Calu3 (cell line): ENCODE results near the gene CAND1. TPM values are rescaled to one million over a fixed set of nuclear protein-coding genes. Genes with fewer than 3 reads are reported as not detected.
"Not testable (repeated sequence)": the region's sequence is repeated elsewhere in the genome, so short reads cannot be mapped to it uniquely, and the experiment has no call there.

Experiments
- BruUV-seq: library from RNA; stranded (reverse); fragments of 400-500 nt; replicated peaks from 2 replicates; lab custom pipeline; 2021; lab: Mats Ljungman, UMichigan
- CTCF ChIA-PET: fragments of 300-600 bp; sonication (Branson Sonifier 250); formaldehyde crosslinking; loops from one replicate; lab custom pipeline; 2022; ENCODE audit warnings: antibody characterized with exemption; lab: Charles Lee
- DNase-seq: peaks from one replicate; pipeline ENCODE4 v3.0.0; 2022
- H3K27ac Mint-ChIP-seq: one replicate; pipeline ENCODE4 v1.8.0; 2022; ENCODE audit warnings: mixed read lengths; ENCODE audit not compliant: unreplicated experiment
- H3K27me3 Mint-ChIP-seq: one replicate; pipeline ENCODE4 v1.8.0; 2022; ENCODE audit warnings: mixed read lengths; ENCODE audit not compliant: unreplicated experiment
- H3K36me3 Mint-ChIP-seq: one replicate; pipeline ENCODE4 v1.8.0; 2022; ENCODE audit warnings: mild to moderate bottlenecking, moderate library complexity, mixed read lengths; ENCODE audit not compliant: insufficient read depth, unreplicated experiment
- H3K4me1 Mint-ChIP-seq: one replicate; pipeline ENCODE4 v1.8.0; 2022; ENCODE audit warnings: mild to moderate bottlenecking, low read depth, mixed read lengths; ENCODE audit not compliant: unreplicated experiment
- H3K4me3 Mint-ChIP-seq: one replicate; pipeline ENCODE4 v1.8.0; 2022; ENCODE audit warnings: mild to moderate bottlenecking, low read depth, moderate library complexity, mixed read lengths; ENCODE audit not compliant: unreplicated experiment
- H3K9me3 Mint-ChIP-seq: one replicate; pipeline ENCODE4 v1.8.0; 2022; ENCODE audit warnings: low read depth, mixed read lengths; ENCODE audit not compliant: unreplicated experiment
- CTCF ChIP-seq: fragments of 200-600 bp; IDR thresholded peaks from one replicate; pipeline ENCODE4 v1.8.0; 2022; ENCODE audit warnings: antibody characterized with exemption; ENCODE audit not compliant: unreplicated experiment
- intact Hi-C: fragments of 100-400 bp; cut with micrococcal nuclease; formaldehyde crosslinking; loops from one replicate; pipeline ENCODE4 v1.10.0; 2022; ENCODE audit not compliant: unreplicated experiment
- total RNA-seq: library from RNA; stranded (reverse); gene quantifications from 2 replicates; pipeline ENCODE4 v1.2.3, GENCODE V29; 2022

CAND1 gene
- total RNA-seq, 1 experiment from 2014 or later, result 197 TPM

GRCh38 chr12:67338426-67338825, 69.3 kb downstream of the CAND1 start:
- Mint-ChIP-seq H3K27me3 (no peaks in the 10 kb centered on the region), H3K4me1 (no peaks in the 10 kb centered on the region), H3K27ac (no peak overlapping the region), H3K9me3 (peaks cover 3% of the 10 kb centered on the region), H3K4me3 (no peak overlapping the region), H3K36me3 (no peaks in the 10 kb centered on the region)
- CTCF ChIA-PET, result no interaction called here
- TF ChIP-seq CTCF, result no peak
- intact Hi-C loops, result no loop called here
- DNase-seq, result no peak
- BruUV-seq, result no TSS peak

DNA sequence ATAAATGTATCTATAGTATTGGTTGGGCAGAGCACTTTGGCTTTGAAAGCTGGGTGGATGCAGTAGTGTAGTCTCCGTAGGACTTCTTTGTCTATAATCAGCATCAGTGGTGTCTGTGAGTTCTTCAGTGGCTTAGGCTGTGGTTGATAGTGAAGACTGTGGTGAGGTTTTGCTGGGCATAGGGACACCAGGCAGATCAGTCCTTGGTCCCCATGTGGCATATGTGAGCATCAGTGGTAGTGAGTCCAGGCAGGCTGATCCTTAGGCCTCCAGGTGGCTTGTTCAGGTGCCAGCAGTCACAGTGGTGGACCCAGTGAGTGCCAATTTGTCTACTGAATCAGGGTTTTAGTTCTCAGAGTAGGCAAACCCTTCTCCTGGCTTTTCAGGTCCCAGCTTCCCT, 70.4 kb downstream of the CAND1 start:
- no peaks in the 10 kb centered on the region for H3K27me3 Mint-ChIP-seq
- no TSS peak for BruUV-seq
- no peak overlapping the region for H3K4me3 Mint-ChIP-seq
- no peak for DNase-seq
- CTCF ChIA-PET, result no interaction called here
- no peak overlapping the region for H3K27ac Mint-ChIP-seq
- H3K4me1 Mint-ChIP-seq, result no peaks in the 10 kb centered on the region
- no peak for TF ChIP-seq CTCF
- peaks cover 3% of the 10 kb centered on the region for H3K9me3 Mint-ChIP-seq
- no peaks in the 10 kb centered on the region for H3K36me3 Mint-ChIP-seq
- intact Hi-C loops, result no loop called here

DNA sequence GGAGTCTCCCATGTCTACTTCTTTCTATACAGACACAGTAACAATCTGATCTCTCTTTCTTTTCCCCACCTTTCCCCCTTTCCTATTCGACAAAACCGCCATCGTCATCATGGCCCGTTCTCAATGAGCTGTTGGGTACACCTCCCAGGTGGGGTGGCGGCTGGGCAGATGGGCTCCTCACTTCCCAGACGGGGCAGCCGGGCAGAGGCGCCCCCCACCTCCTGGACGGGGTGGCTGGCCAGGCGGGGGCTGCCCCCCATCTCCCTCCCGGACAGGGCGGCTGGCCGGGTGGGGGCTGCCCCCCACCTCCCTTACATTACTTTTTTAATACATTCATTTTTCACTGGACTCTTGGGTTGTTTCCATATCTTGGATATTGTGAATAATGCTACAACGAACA, 71.9 kb downstream of the CAND1 start:
- intact Hi-C loops, CTCF ChIA-PET, H3K4me3 Mint-ChIP-seq, H3K27me3 Mint-ChIP-seq, H3K4me1 Mint-ChIP-seq, H3K9me3 Mint-ChIP-seq, H3K27ac Mint-ChIP-seq, H3K36me3 Mint-ChIP-seq, DNase-seq, BruUV-seq: not testable (repeated sequence)

GRCh38 chr12:67344979-67345710, 76.0 kb downstream of the CAND1 start:
- no peaks in the 10 kb centered on the region for H3K27me3 Mint-ChIP-seq
- no peak for DNase-seq
- CTCF ChIA-PET, result no interaction called here
- no peak for TF ChIP-seq CTCF
- H3K36me3 Mint-ChIP-seq, result no peaks in the 10 kb centered on the region
- peaks cover 4% of the 10 kb centered on the region for H3K9me3 Mint-ChIP-seq
- H3K4me1 Mint-ChIP-seq, result no peaks in the 10 kb centered on the region
- H3K27ac Mint-ChIP-seq, result no peak overlapping the region
- no TSS peak for BruUV-seq
- intact Hi-C loops, result no loop called here
- H3K4me3 Mint-ChIP-seq, result no peak overlapping the region

DNA sequence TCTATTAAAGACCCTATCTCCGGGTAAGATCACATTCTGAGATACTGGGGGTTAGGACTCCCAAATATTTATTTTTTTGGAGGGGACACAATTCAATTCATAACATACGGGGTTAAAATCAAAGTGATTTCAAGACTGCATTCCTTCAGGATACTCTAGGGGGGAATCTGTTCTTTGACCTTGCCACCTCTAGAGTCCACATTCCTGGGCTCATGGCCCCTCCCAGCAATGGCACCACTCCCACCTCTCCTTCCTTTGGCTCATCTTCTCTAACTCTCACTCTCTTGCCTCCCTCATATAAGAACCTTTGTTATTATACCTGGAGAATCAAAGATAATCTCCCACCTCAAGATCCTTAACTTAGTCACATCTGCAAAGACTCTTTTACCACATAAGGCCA, 79.5 kb downstream of the CAND1 start:
- BruUV-seq, result no TSS peak
- Mint-ChIP-seq H3K4me3 (no peak overlapping the region), H3K9me3 (peaks cover 4% of the 10 kb centered on the region), H3K36me3 (no peaks in the 10 kb centered on the region), H3K27ac (no peak overlapping the region), H3K4me1 (no peaks in the 10 kb centered on the region), H3K27me3 (no peaks in the 10 kb centered on the region)
- CTCF ChIA-PET, result no interaction called here
- TF ChIP-seq CTCF, result no peak
- no peak for DNase-seq
- intact Hi-C loops, result no loop called here
